SK-N-SH treated with all-trans-retinoic acid at 6 μM for 48 hours (cell line): Measurements from ENCODE around the gene CENPU.

Experiments used
- ATAC-seq: fragments of 200-7000 bp; cut with Tn5 transposase; 3 replicates; pipeline ENCODE4 v1.9.1; 2020; ENCODE audit warnings: mild to moderate bottlenecking, moderate library complexity
- ARNTL ChIP-seq: fragments of 450-650 bp; formaldehyde crosslinking; IDR thresholded peaks from 2 replicates; pipeline ENCODE4 v1.5.0; 2020; ENCODE audit warnings: low read depth, mild to moderate bottlenecking, moderate library complexity, borderline replicate concordance
- BACH2 ChIP-seq: fragments of 250-450 bp; sonication (Bioruptor Pico); IDR thresholded peaks from 2 replicates; pipeline ENCODE4 v1.9.0; 2021; ENCODE audit warnings: mild to moderate bottlenecking, borderline replicate concordance
- ESRRG ChIP-seq: fragments of 250-450 bp; sonication (Bioruptor Pico); IDR thresholded peaks from 2 replicates; pipeline ENCODE4 v1.6.1; 2021; ENCODE audit warnings: mild to moderate bottlenecking
- ISL1 ChIP-seq: fragments of 250-450 bp; sonication (Bioruptor Pico); IDR thresholded peaks from 2 replicates; pipeline ENCODE4 v2.1.2; 2022; ENCODE audit warnings: mild to moderate bottlenecking, moderate library complexity
- OSR1 ChIP-seq: fragments of 250-450 bp; sonication (Bioruptor Pico); IDR thresholded peaks from 2 replicates; pipeline ENCODE4 v1.8.0; 2022; ENCODE audit warnings: moderate library complexity, mild to moderate bottlenecking, inconsistent platforms
- PPARA ChIP-seq: fragments of 250-450 bp; sonication (Bioruptor Pico); IDR thresholded peaks from 2 replicates; pipeline ENCODE4 v1.5.0; 2020; ENCODE audit warnings: mild to moderate bottlenecking, borderline replicate concordance
- RARB ChIP-seq: fragments of 250-450 bp; sonication (Bioruptor Pico); IDR thresholded peaks from 2 replicates; pipeline ENCODE4 v1.8.0; 2021; ENCODE audit warnings: mild to moderate bottlenecking, moderate library complexity
- SNAI2 ChIP-seq: fragments of 250-450 bp; sonication (Bioruptor Pico); IDR thresholded peaks from 2 replicates; pipeline ENCODE4 v1.5.0; 2020; ENCODE audit warnings: mild to moderate bottlenecking, moderate library complexity
- TCF4 ChIP-seq: fragments of 250-450 bp; sonication (Bioruptor Pico); IDR thresholded peaks from 2 replicates; pipeline ENCODE4 v1.8.0; 2021; ENCODE audit warnings: mild to moderate bottlenecking, moderate library complexity, borderline replicate concordance
- TOX ChIP-seq: fragments of 250-450 bp; sonication (Bioruptor Pico); IDR thresholded peaks from 2 replicates; pipeline ENCODE4 v1.8.0; 2021; ENCODE audit warnings: mild to moderate bottlenecking, moderate library complexity, borderline replicate concordance
- ZC3H10 ChIP-seq: fragments of 250-450 bp; sonication (Bioruptor Pico); IDR thresholded peaks from 2 replicates; pipeline ENCODE4 v1.5.1; 2021; ENCODE audit warnings: mild to moderate bottlenecking, moderate library complexity
- ZFP3 ChIP-seq: fragments of 250-450 bp; sonication (Bioruptor Pico); IDR thresholded peaks from 2 replicates; pipeline ENCODE4 v1.5.0; 2020; ENCODE audit warnings: mild to moderate bottlenecking, moderate library complexity
- ZFP30 ChIP-seq: fragments of 450-650 bp; formaldehyde crosslinking; IDR thresholded peaks from 2 replicates; pipeline ENCODE4 v1.5.0; 2022; ENCODE audit warnings: mild to moderate bottlenecking, moderate library complexity
- ZNF70 ChIP-seq: fragments of 450-650 bp; formaldehyde crosslinking; IDR thresholded peaks from 2 replicates; pipeline ENCODE4 v1.5.0; 2020; ENCODE audit warnings: mild to moderate bottlenecking, moderate library complexity
- TF ChIP-seq, protein P1 (sequence below): fragments of 250-450 bp; sonication (Bioruptor Pico); IDR thresholded peaks from 2 replicates; pipeline ENCODE4 v1.5.0; 2020; ENCODE audit warnings: mild to moderate bottlenecking, moderate library complexity
- TF ChIP-seq, protein P2 (sequence below): fragments of 250-450 bp; sonication (Bioruptor Pico); IDR thresholded peaks from 2 replicates; pipeline ENCODE4 v1.5.1; 2021; ENCODE audit warnings: mild to moderate bottlenecking, moderate library complexity
- TF ChIP-seq, protein P3 (sequence below): fragments of 250-450 bp; sonication (Bioruptor Pico); IDR thresholded peaks from 2 replicates; pipeline ENCODE4 v1.8.0; 2021; ENCODE audit warnings: low read depth, mild to moderate bottlenecking, moderate library complexity, borderline replicate concordance
- TF ChIP-seq, protein P4 (sequence below): fragments of 250-450 bp; sonication (Bioruptor Pico); IDR thresholded peaks from 2 replicates; pipeline ENCODE4 v1.5.1; 2020; ENCODE audit warnings: low read depth, mild to moderate bottlenecking, moderate library complexity

Gene CENPU

DNA sequence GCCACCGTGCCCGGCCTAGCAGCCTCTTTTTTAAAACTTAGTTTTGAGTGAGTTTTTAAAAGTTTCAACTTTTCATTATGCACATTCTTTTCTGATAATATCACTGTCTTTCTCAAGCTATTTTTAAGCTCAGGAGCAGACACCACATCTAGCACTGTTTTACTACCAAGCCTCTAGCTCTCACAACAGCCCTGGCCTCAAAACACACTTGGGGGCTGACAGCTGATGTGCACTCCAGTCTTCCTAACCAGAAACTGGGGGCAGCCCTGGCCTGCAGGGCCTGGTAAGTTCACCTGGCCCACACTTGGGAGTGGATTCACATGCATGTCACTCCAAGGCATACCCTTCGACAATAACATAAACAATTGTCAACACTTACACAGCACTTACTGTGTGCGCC is 34.0 kb downstream of the CENPU start:
- TF ChIP-seq ARNTL (CRISPR knock-in tag) (no peak), ZFP3 (CRISPR knock-in tag) (no peak), ZFP30 (no peak), BACH2 (no peak), TCF4 (no peak), ZC3H10 (CRISPR knock-in tag) (no peak)
- TF ChIP-seq, protein P1, sequence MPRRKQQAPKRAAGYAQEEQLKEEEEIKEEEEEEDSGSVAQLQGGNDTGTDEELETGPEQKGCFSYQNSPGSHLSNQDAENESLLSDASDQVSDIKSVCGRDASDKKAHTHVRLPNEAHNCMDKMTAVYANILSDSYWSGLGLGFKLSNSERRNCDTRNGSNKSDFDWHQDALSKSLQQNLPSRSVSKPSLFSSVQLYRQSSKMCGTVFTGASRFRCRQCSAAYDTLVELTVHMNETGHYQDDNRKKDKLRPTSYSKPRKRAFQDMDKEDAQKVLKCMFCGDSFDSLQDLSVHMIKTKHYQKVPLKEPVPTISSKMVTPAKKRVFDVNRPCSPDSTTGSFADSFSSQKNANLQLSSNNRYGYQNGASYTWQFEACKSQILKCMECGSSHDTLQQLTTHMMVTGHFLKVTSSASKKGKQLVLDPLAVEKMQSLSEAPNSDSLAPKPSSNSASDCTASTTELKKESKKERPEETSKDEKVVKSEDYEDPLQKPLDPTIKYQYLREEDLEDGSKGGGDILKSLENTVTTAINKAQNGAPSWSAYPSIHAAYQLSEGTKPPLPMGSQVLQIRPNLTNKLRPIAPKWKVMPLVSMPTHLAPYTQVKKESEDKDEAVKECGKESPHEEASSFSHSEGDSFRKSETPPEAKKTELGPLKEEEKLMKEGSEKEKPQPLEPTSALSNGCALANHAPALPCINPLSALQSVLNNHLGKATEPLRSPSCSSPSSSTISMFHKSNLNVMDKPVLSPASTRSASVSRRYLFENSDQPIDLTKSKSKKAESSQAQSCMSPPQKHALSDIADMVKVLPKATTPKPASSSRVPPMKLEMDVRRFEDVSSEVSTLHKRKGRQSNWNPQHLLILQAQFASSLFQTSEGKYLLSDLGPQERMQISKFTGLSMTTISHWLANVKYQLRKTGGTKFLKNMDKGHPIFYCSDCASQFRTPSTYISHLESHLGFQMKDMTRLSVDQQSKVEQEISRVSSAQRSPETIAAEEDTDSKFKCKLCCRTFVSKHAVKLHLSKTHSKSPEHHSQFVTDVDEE: no peak
- TF ChIP-seq, all 23 proteins: peak for 0
- ATAC-seq: peak; percentile 27

DNA sequence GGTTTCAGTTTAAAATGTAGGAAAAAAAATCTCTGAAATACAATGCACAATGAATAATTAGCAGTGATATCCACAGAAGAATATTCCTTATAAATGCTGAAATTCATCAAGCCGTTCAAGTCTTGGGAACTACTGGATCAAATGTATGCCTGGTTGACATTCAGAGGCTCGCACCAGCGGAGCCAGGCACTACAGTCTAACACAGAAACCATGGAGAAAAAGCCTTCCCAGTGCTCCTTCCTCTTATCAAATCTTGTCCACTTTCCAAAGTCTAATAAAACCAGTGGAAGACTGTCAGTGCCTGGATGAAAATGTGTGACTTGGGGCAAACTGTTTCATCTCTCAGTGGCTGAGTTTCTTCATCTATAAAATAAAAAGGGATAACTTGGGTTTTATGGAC is 35.9 kb downstream of the CENPU start:
- no peak for ATAC-seq
- TF ChIP-seq TCF4: no peak
- TF ChIP-seq BACH2: no peak
- no peak for TF ChIP-seq PPARA (CRISPR knock-in tag)
- TF ChIP-seq ISL1 (CRISPR knock-in tag): no peak

DNA sequence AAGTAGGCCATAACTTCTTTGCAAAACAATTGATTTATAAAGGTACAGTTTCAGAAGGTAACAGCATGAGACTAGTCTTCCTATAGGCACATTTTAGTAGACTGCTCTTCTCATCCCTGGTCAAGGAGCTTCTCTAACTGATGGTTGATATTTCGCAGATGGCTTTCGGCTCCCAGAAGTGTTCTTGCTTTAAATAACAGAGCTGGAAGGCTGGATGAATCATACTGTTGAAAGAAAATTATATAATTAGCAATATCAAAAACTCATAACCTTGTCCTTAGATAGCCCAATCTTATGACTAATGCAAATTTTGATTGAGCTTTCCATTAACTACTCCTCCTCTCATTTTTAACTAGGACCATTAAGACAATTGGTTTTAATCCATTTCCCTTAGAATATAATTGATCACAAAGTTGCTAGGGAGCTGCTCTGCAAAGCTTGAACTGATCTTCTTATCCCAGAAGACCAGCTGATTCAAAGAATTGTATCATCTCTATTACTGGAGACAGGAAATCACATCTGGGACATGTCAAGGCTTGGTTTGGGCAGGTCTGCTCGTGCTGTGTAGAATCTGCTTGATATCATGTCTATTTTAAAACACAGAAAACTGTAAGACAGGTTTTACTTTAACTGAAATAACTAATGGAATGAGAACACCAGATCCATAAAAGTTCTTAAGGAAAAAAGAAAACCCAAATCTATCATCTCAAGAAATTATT is 38.6 kb downstream of the CENPU start:
- peak; percentile 84 for TF ChIP-seq ISL1 (CRISPR knock-in tag)
- TF ChIP-seq, protein P2, sequence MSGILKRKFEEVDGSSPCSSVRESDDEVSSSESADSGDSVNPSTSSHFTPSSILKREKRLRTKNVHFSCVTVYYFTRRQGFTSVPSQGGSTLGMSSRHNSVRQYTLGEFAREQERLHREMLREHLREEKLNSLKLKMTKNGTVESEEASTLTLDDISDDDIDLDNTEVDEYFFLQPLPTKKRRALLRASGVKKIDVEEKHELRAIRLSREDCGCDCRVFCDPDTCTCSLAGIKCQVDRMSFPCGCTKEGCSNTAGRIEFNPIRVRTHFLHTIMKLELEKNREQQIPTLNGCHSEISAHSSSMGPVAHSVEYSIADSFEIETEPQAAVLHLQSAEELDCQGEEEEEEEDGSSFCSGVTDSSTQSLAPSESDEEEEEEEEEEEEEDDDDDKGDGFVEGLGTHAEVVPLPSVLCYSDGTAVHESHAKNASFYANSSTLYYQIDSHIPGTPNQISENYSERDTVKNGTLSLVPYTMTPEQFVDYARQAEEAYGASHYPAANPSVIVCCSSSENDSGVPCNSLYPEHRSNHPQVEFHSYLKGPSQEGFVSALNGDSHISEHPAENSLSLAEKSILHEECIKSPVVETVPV (CRISPR knock-in tag): no peak
- 0 out of 2 replicates have a peak, but pooled peaks have one; percentile 12 for TF ChIP-seq RARB (CRISPR knock-in tag)
- TF ChIP-seq, protein P3, sequence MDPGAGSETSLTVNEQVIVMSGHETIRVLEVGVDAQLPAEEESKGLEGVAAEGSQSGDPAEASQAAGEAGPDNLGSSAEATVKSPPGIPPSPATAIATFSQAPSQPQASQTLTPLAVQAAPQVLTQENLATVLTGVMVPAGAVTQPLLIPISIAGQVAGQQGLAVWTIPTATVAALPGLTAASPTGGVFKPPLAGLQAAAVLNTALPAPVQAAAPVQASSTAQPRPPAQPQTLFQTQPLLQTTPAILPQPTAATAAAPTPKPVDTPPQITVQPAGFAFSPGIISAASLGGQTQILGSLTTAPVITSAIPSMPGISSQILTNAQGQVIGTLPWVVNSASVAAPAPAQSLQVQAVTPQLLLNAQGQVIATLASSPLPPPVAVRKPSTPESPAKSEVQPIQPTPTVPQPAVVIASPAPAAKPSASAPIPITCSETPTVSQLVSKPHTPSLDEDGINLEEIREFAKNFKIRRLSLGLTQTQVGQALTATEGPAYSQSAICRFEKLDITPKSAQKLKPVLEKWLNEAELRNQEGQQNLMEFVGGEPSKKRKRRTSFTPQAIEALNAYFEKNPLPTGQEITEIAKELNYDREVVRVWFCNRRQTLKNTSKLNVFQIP (CRISPR knock-in tag): no peak
- 0 out of 2 replicates have a peak, but pooled peaks have one; percentile 32 for TF ChIP-seq ZC3H10 (CRISPR knock-in tag)
- TF ChIP-seq ESRRG (CRISPR knock-in tag): no peak
- TF ChIP-seq ZFP3 (CRISPR knock-in tag): no peak
- TF ChIP-seq, protein P4, sequence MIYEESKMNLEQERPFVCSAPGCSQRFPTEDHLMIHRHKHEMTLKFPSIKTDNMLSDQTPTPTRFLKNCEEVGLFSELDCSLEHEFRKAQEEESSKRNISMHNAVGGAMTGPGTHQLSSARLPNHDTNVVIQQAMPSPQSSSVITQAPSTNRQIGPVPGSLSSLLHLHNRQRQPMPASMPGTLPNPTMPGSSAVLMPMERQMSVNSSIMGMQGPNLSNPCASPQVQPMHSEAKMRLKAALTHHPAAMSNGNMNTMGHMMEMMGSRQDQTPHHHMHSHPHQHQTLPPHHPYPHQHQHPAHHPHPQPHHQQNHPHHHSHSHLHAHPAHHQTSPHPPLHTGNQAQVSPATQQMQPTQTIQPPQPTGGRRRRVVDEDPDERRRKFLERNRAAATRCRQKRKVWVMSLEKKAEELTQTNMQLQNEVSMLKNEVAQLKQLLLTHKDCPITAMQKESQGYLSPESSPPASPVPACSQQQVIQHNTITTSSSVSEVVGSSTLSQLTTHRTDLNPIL: no peak
- TF ChIP-seq, protein P1: no peak
- no peak for TF ChIP-seq ZNF70 (CRISPR knock-in tag)
- peak; percentile 28; the same call in 1 of the 2 replicates for TF ChIP-seq SNAI2
- 0 out of 2 replicates have a peak, but pooled peaks have one; percentile 13 for TF ChIP-seq TCF4
- ATAC-seq: peak; percentile 88

DNA sequence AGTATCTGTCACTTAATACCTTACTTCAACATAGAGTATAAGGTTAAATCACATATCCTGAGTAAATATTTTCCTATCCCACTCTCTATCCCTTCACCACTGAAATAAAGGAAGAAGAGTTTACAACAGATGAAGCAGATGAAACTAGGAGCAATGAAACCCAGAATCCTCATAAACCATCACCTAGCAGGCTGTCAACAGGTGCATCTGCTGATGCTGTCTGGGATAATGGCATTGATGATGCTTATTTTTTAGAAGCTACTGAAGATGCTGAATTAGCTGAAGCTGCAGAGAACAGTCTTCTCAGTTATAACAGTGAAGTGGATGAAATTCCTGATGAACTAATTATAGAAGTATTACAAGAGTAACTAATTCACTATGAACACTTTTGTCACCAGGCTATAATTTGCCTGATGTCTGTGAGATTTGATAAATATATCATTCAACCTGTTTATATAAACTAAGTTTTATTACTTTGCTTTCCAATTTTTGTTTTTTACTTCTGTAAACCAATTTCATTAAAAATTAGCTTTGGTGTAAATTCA is 39.4 kb downstream of the CENPU start:
- TF ChIP-seq SNAI2: no peak
- no peak for TF ChIP-seq ESRRG (CRISPR knock-in tag)
- no peak for TF ChIP-seq OSR1 (CRISPR knock-in tag)
- no peak for TF ChIP-seq TCF4
- TF ChIP-seq RARB (CRISPR knock-in tag): no peak
- TF ChIP-seq ZFP30: no peak
- no peak for TF ChIP-seq TOX (CRISPR knock-in tag)
- TF ChIP-seq ZFP3 (CRISPR knock-in tag): no peak
- TF ChIP-seq, all 23 proteins: peak for 0
- ATAC-seq: no peak
